VCaP (cell line): Measurements from ENCODE around the gene ODF2L.

Experiments
- H3K27ac ChIP-seq: fragments of 450-650 bp; 2 replicates; pipeline ENCODE4 v1.5.1; 2017
- CTCF ChIP-seq: fragments of 450-650 bp; conservative IDR thresholded peaks from 2 replicates; pipeline ENCODE4 v1.5.1; 2017; ENCODE audit warnings: mild to moderate bottlenecking, moderate library complexity

ODF2L gene

GRCh38 chr1:86416343-86416742, 20.2 kb upstream of the ODF2L start:
- no peak for TF ChIP-seq CTCF

GRCh38 chr1:86410879-86411278, 14.8 kb upstream of the ODF2L start:
- H3K27ac ChIP-seq = no peak overlapping the region
- no peak for TF ChIP-seq CTCF

More at GRCh38 chr1:86416343-86416742, 20.2 kb upstream of the ODF2L start:
- H3K27ac ChIP-seq = no peak overlapping the region

GRCh38 chr1:86409416-86410021, 13.4 kb upstream of the ODF2L start:
- TF ChIP-seq CTCF = no peak

GRCh38 chr1:86396498-86396890, 371 bp upstream of the ODF2L start:
- no peak for TF ChIP-seq CTCF
- peak overlapping the region; percentile 73 for H3K27ac ChIP-seq

More at GRCh38 chr1:86409416-86410021, 13.4 kb upstream of the ODF2L start:
- no peak overlapping the region for H3K27ac ChIP-seq

- TF ChIP-seq CTCF = no peak
These were observed 1.7 kb downstream of the ODF2L start for GRCh38 chr1:86394416-86394815.

GRCh38 chr1:86389307-86389706, 6.8 kb downstream of the ODF2L start:
- TF ChIP-seq CTCF = no peak

More at GRCh38 chr1:86394416-86394815, 1.7 kb downstream of the ODF2L start:
- no peak overlapping the region for H3K27ac ChIP-seq

GRCh38 chr1:86388777-86389176, 7.3 kb downstream of the ODF2L start:
- TF ChIP-seq CTCF = no peak
- H3K27ac ChIP-seq = no peak overlapping the region

More at GRCh38 chr1:86389307-86389706, 6.8 kb downstream of the ODF2L start:
- no peak overlapping the region for H3K27ac ChIP-seq
